ENCODE measurements around the gene ZBTB4. TPM values are rescaled to one million over a fixed set of nuclear protein-coding genes. Genes with fewer than 3 reads are reported as not detected.

Gene ZBTB4
- total and polyA plus RNA-seq, 9 of the 15 experiments (the other 6 are each of a cell fraction or from before 2014, with no cell fraction given), result 0.92 to 6.9 (median 3.3) TPM

DNA sequence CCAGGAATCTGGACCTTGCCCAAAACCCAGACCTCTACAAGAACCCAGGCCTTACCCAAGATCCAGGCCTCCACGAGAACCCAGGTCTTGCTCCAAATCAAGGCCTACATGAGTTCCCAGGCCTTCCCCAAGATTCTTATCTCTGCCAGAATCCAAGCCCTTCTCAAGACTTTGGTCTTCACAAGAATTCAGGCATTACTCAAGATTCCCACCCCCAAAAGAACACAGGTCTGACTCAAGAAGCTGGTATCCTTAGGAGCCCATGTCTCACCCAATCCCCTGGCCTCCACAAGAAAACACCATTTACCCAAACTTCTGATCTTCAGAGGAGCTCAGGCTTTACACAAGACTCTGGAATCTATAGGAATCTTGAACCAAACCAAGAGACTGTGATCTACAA lies 48.2 kb downstream of the ZBTB4 start:
- in situ Hi-C loops (cut with MboI), result no loop called here
- 14% methylated on average over 1 of the region's 1 CpG for WGBS (ENCODE audit: insufficient coverage, low coverage, missing lambda C conversion rate)
- no peak for TF ChIP-seq ZNF224 (CRISPR knock-in tag; IDR thresholded peaks at IDR 0.05)
- TF ChIP-seq FOS (IDR thresholded peaks at IDR 0.05; ENCODE audit: extremely low read depth, insufficient read length), result no peak
- TF ChIP-seq ZNF584 (CRISPR knock-in tag; IDR thresholded peaks at IDR 0.05; ENCODE audit: low read depth), result no peak
- TF ChIP-seq, protein P1, sequence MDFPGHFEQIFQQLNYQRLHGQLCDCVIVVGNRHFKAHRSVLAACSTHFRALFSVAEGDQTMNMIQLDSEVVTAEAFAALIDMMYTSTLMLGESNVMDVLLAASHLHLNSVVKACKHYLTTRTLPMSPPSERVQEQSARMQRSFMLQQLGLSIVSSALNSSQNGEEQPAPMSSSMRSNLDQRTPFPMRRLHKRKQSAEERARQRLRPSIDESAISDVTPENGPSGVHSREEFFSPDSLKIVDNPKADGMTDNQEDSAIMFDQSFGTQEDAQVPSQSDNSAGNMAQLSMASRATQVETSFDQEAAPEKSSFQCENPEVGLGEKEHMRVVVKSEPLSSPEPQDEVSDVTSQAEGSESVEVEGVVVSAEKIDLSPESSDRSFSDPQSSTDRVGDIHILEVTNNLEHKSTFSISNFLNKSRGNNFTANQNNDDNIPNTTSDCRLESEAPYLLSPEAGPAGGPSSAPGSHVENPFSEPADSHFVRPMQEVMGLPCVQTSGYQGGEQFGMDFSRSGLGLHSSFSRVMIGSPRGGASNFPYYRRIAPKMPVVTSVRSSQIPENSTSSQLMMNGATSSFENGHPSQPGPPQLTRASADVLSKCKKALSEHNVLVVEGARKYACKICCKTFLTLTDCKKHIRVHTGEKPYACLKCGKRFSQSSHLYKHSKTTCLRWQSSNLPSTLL (IDR thresholded peaks at IDR 0.05), result no peak
- no peak for TF ChIP-seq ZNF354B (CRISPR knock-in tag; IDR thresholded peaks at IDR 0.05)
- TF ChIP-seq, protein P2, sequence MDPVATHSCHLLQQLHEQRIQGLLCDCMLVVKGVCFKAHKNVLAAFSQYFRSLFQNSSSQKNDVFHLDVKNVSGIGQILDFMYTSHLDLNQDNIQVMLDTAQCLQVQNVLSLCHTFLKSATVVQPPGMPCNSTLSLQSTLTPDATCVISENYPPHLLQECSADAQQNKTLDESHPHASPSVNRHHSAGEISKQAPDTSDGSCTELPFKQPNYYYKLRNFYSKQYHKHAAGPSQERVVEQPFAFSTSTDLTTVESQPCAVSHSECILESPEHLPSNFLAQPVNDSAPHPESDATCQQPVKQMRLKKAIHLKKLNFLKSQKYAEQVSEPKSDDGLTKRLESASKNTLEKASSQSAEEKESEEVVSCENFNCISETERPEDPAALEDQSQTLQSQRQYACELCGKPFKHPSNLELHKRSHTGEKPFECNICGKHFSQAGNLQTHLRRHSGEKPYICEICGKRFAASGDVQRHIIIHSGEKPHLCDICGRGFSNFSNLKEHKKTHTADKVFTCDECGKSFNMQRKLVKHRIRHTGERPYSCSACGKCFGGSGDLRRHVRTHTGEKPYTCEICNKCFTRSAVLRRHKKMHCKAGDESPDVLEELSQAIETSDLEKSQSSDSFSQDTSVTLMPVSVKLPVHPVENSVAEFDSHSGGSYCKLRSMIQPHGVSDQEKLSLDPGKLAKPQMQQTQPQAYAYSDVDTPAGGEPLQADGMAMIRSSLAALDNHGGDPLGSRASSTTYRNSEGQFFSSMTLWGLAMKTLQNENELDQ (CRISPR knock-in tag; IDR thresholded peaks at IDR 0.05; ENCODE audit: borderline replicate concordance), result no peak
- TF ChIP-seq POLR3G (IDR thresholded peaks at IDR 0.05; ENCODE audit: extremely low read depth, insufficient read length, insufficient replicate concordance), result no peak
- TF ChIP-seq, protein P3, sequence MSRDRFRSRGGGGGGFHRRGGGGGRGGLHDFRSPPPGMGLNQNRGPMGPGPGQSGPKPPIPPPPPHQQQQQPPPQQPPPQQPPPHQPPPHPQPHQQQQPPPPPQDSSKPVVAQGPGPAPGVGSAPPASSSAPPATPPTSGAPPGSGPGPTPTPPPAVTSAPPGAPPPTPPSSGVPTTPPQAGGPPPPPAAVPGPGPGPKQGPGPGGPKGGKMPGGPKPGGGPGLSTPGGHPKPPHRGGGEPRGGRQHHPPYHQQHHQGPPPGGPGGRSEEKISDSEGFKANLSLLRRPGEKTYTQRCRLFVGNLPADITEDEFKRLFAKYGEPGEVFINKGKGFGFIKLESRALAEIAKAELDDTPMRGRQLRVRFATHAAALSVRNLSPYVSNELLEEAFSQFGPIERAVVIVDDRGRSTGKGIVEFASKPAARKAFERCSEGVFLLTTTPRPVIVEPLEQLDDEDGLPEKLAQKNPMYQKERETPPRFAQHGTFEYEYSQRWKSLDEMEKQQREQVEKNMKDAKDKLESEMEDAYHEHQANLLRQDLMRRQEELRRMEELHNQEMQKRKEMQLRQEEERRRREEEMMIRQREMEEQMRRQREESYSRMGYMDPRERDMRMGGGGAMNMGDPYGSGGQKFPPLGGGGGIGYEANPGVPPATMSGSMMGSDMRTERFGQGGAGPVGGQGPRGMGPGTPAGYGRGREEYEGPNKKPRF (IDR thresholded peaks at IDR 0.05; ENCODE audit: low read depth, low read length), result no peak
- no peak for TF ChIP-seq CBX1 (IDR thresholded peaks at IDR 0.05; ENCODE audit: low read depth)
- TF ChIP-seq ZBTB7A (IDR thresholded peaks at IDR 0.05; ENCODE audit: borderline replicate concordance, control insufficient read depth, low read depth, low read length), result no peak
- TF ChIP-seq ZNF124 (CRISPR knock-in tag; IDR thresholded peaks at IDR 0.05), result no peak
- no peak for TF ChIP-seq PML (IDR thresholded peaks at IDR 0.05; ENCODE audit: low read length)
- TF ChIP-seq, protein P4, sequence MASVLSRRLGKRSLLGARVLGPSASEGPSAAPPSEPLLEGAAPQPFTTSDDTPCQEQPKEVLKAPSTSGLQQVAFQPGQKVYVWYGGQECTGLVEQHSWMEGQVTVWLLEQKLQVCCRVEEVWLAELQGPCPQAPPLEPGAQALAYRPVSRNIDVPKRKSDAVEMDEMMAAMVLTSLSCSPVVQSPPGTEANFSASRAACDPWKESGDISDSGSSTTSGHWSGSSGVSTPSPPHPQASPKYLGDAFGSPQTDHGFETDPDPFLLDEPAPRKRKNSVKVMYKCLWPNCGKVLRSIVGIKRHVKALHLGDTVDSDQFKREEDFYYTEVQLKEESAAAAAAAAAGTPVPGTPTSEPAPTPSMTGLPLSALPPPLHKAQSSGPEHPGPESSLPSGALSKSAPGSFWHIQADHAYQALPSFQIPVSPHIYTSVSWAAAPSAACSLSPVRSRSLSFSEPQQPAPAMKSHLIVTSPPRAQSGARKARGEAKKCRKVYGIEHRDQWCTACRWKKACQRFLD (CRISPR knock-in tag; IDR thresholded peaks at IDR 0.05), result no peak
- no peak for TF ChIP-seq RHOXF2B (CRISPR knock-in tag; conservative IDR thresholded peaks at IDR 0.05)

More for the DNA sequence above, 48.2 kb downstream of the ZBTB4 start:
- Histone ChIP-seq H3K9me1 (ENCODE audit: control insufficient read depth, insufficient read depth, low read length) (no peaks in the 10 kb centered on the region), H3K4me1 (replicated peaks in 1 of 2; ENCODE audit: control insufficient read depth in 2 of 2, insufficient read depth in 2 of 2, low read length in 2 of 2) (peaks cover 2 to 26% of the 10 kb centered on the region in 2 experiments; a peak in 4 of 5 replicates), H3K27ac (ENCODE audit: extremely low read depth, low read depth, low read length) (no peak overlapping the region), H2AFZ (ENCODE audit: low read depth, low read length) (no peak overlapping the region), H4K20me1 (replicated peaks; ENCODE audit: control insufficient read depth, insufficient read depth, low read length) (no peaks in the 10 kb centered on the region), H3K9ac (ENCODE audit: insufficient read depth in 1 of 2, low read depth in 2 of 2, low read length in 2 of 2) (no peak overlapping the region), H3K27me3 (ENCODE audit: control insufficient read depth in 2 of 2, insufficient read depth in 2 of 2, low read length in 2 of 2) (no peaks in the 10 kb centered on the region), H3K36me3 (ENCODE audit: control insufficient read depth, insufficient read depth, low read length) (no peaks in the 10 kb centered on the region), H3K4me2 (ENCODE audit: insufficient read depth, low read length) (no peak overlapping the region), H3K4me3 (no peak overlapping the region), H3K79me2 (ENCODE audit: control insufficient read depth, insufficient read depth, low read length) (peaks cover 2% of the 10 kb centered on the region; the same call in 2 of the 3 replicates), H3K9me3 (replicated peaks; ENCODE audit: control insufficient read depth, insufficient read depth, low read depth, low read length) (no peaks in the 10 kb centered on the region)
- DNase-seq (ENCODE audit: extremely low read depth in 1 of 4, low spot score in 3 of 4) (no peak), FAIRE-seq (no peak), ATAC-seq (no peak)
- POLR2A ChIA-PET, result interaction anchor here (0.7 kb wide), 1 partner anchor 49 kb away, joined by 3 read pairs; no protein-coding TSS in a partner anchor
- intact Hi-C loops (cut with micrococcal nuclease), result no loop called here
- BruUV-seq (replicated peaks), result no TSS peak
- CTCF ChIA-PET (ENCODE audit: low intra/inter-chr PET ratio), result no interaction called here
